GM12878 (cell line): ENCODE data around the gene ZNF678.

Experiments
- BCL3 ChIP-seq: IDR thresholded peaks from 2 replicates; pipeline ENCODE4 v1.6.1; 2011; ENCODE audit warnings: borderline replicate concordance, low read depth, mild to moderate bottlenecking, moderate library complexity, low read length; ENCODE audit not compliant: insufficient read depth, poor library complexity, severe bottlenecking
- CHD2 ChIP-seq: IDR thresholded peaks from 2 replicates; pipeline ENCODE4 v1.6.1; 2011; ENCODE audit warnings: low read depth, low read length, improper control_type of control experiment, borderline replicate concordance
- CREM ChIP-seq: IDR thresholded peaks from 2 replicates; pipeline ENCODE4 v1.6.1; 2014; ENCODE audit warnings: antibody characterized with exemption, low read depth
- CTCF ChIP-seq, 3 experiments: IDR thresholded peaks in 2 of 3; conservative IDR thresholded peaks in 1 of 3; 2 replicates each; pipeline ENCODE4 v1.5.1; 2011; ENCODE audit warnings: low read depth in 3 of 3, low read length in 3 of 3, mild to moderate bottlenecking in 3 of 3, control low read depth in 2 of 3, moderate library complexity in 2 of 3, inconsistent platforms in 1 of 3, mixed read lengths in 1 of 3; ENCODE audit not compliant: control insufficient read depth in 2 of 3, insufficient read depth in 1 of 3; ENCODE audit errors: extremely low read depth in 1 of 3
- EZH2 ChIP-seq: IDR thresholded peaks from 2 replicates; pipeline ENCODE4 v1.6.1; 2012; ENCODE audit warnings: low read depth, mild to moderate bottlenecking, control low read depth, inconsistent platforms, low read length, borderline replicate concordance; ENCODE audit not compliant: control insufficient read depth
- GABPA ChIP-seq: IDR thresholded peaks from 2 replicates; pipeline ENCODE4 v1.6.1; 2014; ENCODE audit warnings: antibody characterized with exemption, low read depth, mild to moderate bottlenecking, inconsistent platforms
- MAX ChIP-seq: IDR thresholded peaks from 2 replicates; pipeline ENCODE4 v1.6.1; 2012; ENCODE audit warnings: low read depth, low read length, improper control_type of control experiment
- MXI1 ChIP-seq: fragments of 150-350 bp; IDR thresholded peaks from 2 replicates; pipeline ENCODE4 v1.6.1; 2011; ENCODE audit warnings: low read depth, mild to moderate bottlenecking, inconsistent platforms, low read length, improper control_type of control experiment
- MYC ChIP-seq: IDR thresholded peaks from 2 replicates; pipeline ENCODE4 v1.6.1; 2011; ENCODE audit warnings: mild to moderate bottlenecking, low read length, moderate library complexity, inconsistent platforms; ENCODE audit not compliant: insufficient read depth, insufficient replicate concordance, insufficient read length, severe bottlenecking
- NR2C2 ChIP-seq: IDR thresholded peaks from 2 replicates; pipeline ENCODE4 v1.6.1; 2011; ENCODE audit warnings: borderline replicate concordance, low read depth; ENCODE audit not compliant: control insufficient read depth, insufficient read length
- SIN3A ChIP-seq: IDR thresholded peaks from 2 replicates; pipeline ENCODE4 v1.6.1; 2012; ENCODE audit warnings: low read depth, low read length, improper control_type of control experiment
- SREBF2 ChIP-seq: IDR thresholded peaks from 2 replicates; pipeline ENCODE4 v1.6.1; 2012; ENCODE audit warnings: mild to moderate bottlenecking, low read length
- TAF1 ChIP-seq: IDR thresholded peaks from 2 replicates; pipeline ENCODE4 v1.6.1; 2011; ENCODE audit warnings: mild to moderate bottlenecking, low read depth, low read length, borderline replicate concordance

- no peak for TF ChIP-seq CREM
- no peak for TF ChIP-seq TAF1
- TF ChIP-seq MAX: peak; percentile 53; the same call in 1 of the 2 replicates
- no peak for TF ChIP-seq SIN3A
- TF ChIP-seq CTCF (IDR thresholded peaks at IDR 0.05 in 2 of 3, conservative IDR thresholded peaks at IDR 0.05 in 1 of 3; ENCODE audit: control insufficient read depth in 2 of 3, extremely low read depth in 1 of 3, insufficient read depth in 1 of 3, low read depth in 3 of 3, low read length in 3 of 3): peak; percentile 89 to 94 (median 90)
- no peak for TF ChIP-seq CHD2
- TF ChIP-seq MYC: no peak
- no peak for TF ChIP-seq NR2C2
- no peak for TF ChIP-seq SREBF2
- TF ChIP-seq MXI1: no peak
- TF ChIP-seq GABPA: peak; percentile 39; the same call in 1 of the 2 replicates
- no peak for TF ChIP-seq EZH2
- no peak for TF ChIP-seq BCL3
Observed at GRCh38 chr1:227542153-227543120, 20.9 kb upstream of the ZNF678 start.
